COLO668 (cell line): ENCODE data around the gene SERPINI2.

Experiments
- DNase-seq: peaks from one replicate; lab custom pipeline; 2025; ENCODE audit not compliant: unreplicated experiment; lab: John Stamatoyannopoulos, UW

Gene SERPINI2

GRCh38 chr3:167473863-167474262 lies at the start of gene SERPINI2:
TSS of gene SERPINI2 (minus strand) at chr3:167474042. CDS start at chr3:167471834, 2,208 bp downstream.
- DNase-seq: no peak

GRCh38 chr3:167521006-167521355 lies 47.1 kb upstream of the SERPINI2 start:
- no peak for DNase-seq

- no peak for DNase-seq
These were observed 46.6 kb upstream of the SERPINI2 start for GRCh38 chr3:167520266-167521005.

GRCh38 chr3:167507954-167508353 lies 34.1 kb upstream of the SERPINI2 start:
- no peak for DNase-seq

- DNase-seq: no peak
These were observed 28.6 kb upstream of the SERPINI2 start for GRCh38 chr3:167502401-167502800.

GRCh38 chr3:167501941-167502340 lies 28.1 kb upstream of the SERPINI2 start:
- no peak for DNase-seq

- no peak for DNase-seq
These were observed 24.1 kb upstream of the SERPINI2 start for GRCh38 chr3:167497903-167498302.

GRCh38 chr3:167493244-167493643 lies 19.4 kb upstream of the SERPINI2 start:
- no peak for DNase-seq

GRCh38 chr3:167491621-167492020 lies 17.8 kb upstream of the SERPINI2 start:
- DNase-seq: no peak

GRCh38 chr3:167489571-167489970 lies 15.7 kb upstream of the SERPINI2 start:
- no peak for DNase-seq

- DNase-seq: no peak
These were observed 13.7 kb upstream of the SERPINI2 start for GRCh38 chr3:167487556-167487955.

- DNase-seq: no peak
These were observed 10.7 kb upstream of the SERPINI2 start for GRCh38 chr3:167484551-167484950.

- DNase-seq: no peak
These were observed 10.1 kb upstream of the SERPINI2 start for GRCh38 chr3:167483708-167484475.

GRCh38 chr3:167481164-167481563 lies 7.3 kb upstream of the SERPINI2 start:
- DNase-seq: no peak

GRCh38 chr3:167480748-167481147 lies 6.9 kb upstream of the SERPINI2 start:
- DNase-seq: no peak

- no peak for DNase-seq
These were observed 4.5 kb downstream of the SERPINI2 start for GRCh38 chr3:167469381-167469780.

- no peak for DNase-seq
These were observed 5.8 kb downstream of the SERPINI2 start for GRCh38 chr3:167467848-167468611.

GRCh38 chr3:167466966-167467365 lies 6.9 kb downstream of the SERPINI2 start:
- DNase-seq: no peak

GRCh38 chr3:167456157-167456799 lies 17.6 kb downstream of the SERPINI2 start:
- no peak for DNase-seq

- no peak for DNase-seq
These were observed 20.0 kb downstream of the SERPINI2 start for GRCh38 chr3:167453815-167454214.

- DNase-seq: no peak
These were observed 22.6 kb downstream of the SERPINI2 start for GRCh38 chr3:167451282-167451681.
